HepG2 (cell line): ENCODE data around the gene TLL2. TPM values are rescaled to one million over a fixed set of nuclear protein-coding genes. Genes with fewer than 3 reads are reported as not detected.

ENCODE experiments used
- CEBPB ChIP-seq: IDR thresholded peaks from 2 replicates; pipeline ENCODE4 v1.6.1; 2011; ENCODE audit warnings: low read depth, low read length, improper control_type of control experiment, borderline replicate concordance
- ELF3 ChIP-seq: IDR thresholded peaks from 2 replicates; pipeline ENCODE4 v1.6.1; 2016; ENCODE audit warnings: missing genetic modification reagents, missing compliant biosample characterization
- EP300 ChIP-seq, 3 experiments: sonication (generic) in 1 of 3; formaldehyde crosslinking in 1 of 3; IDR thresholded peaks; 2 replicates each; pipeline versions ENCODE4 v1.5.1 to v1.6.1; 2011 to 2020; ENCODE audit warnings: low read depth in 2 of 3, low read length in 2 of 3, borderline replicate concordance in 1 of 3, improper control_type of control experiment in 1 of 3, mild to moderate bottlenecking in 1 of 3, missing genetic modification reagents in 1 of 3, moderate library complexity in 1 of 3
- JUNB ChIP-seq: sonication (generic); formaldehyde crosslinking; IDR thresholded peaks from 2 replicates; pipeline ENCODE4 v1.8.0; 2022; ENCODE audit warnings: missing genetic modification reagents, mild to moderate bottlenecking, borderline replicate concordance
- LCORL ChIP-seq, 2 experiments: fragments of 450-650 bp in 1 of 2; sonication (generic) in 1 of 2; formaldehyde crosslinking in 1 of 2; IDR thresholded peaks; 2 replicates each; pipeline versions ENCODE4 v1.5.0 to v1.6.1; 2017 to 2020; ENCODE audit warnings: antibody characterized with exemption in 1 of 2, missing genetic modification reagents in 1 of 2
- MBNL3 ChIP-seq: fragments of 250-450 bp; sonication (Bioruptor Pico); conservative IDR thresholded peaks from 2 replicates; pipeline ENCODE4 v1.8.0; 2022; ENCODE audit warnings: mild to moderate bottlenecking, inconsistent platforms
- MED1 ChIP-seq: sonication (generic); formaldehyde crosslinking; IDR thresholded peaks from 2 replicates; pipeline ENCODE4 v1.4.0; 2020; ENCODE audit warnings: missing genetic modification reagents
- MIER2 ChIP-seq: IDR thresholded peaks from 2 replicates; pipeline ENCODE4 v1.6.1; 2016; ENCODE audit warnings: missing biosample characterization, missing genetic modification reagents
- NR2F6 ChIP-seq, 2 experiments: IDR thresholded peaks; 2 replicates each; pipeline ENCODE4 v1.6.1; 2016; ENCODE audit warnings: antibody characterized with exemption in 1 of 2, mild to moderate bottlenecking in 1 of 2
- PAWR ChIP-seq: sonication (generic); formaldehyde crosslinking; IDR thresholded peaks from 2 replicates; pipeline ENCODE4 v1.4.0; 2020; ENCODE audit warnings: missing genetic modification reagents, mild to moderate bottlenecking, borderline replicate concordance
- PBX3 ChIP-seq: sonication (generic); formaldehyde crosslinking; IDR thresholded peaks from 2 replicates; pipeline ENCODE4 v1.8.1; 2023; ENCODE audit warnings: missing genetic modification reagents, inconsistent platforms, borderline replicate concordance
- PHF8 ChIP-seq: sonication (generic); formaldehyde crosslinking; IDR thresholded peaks from 2 replicates; pipeline ENCODE4 v1.5.0; 2020; ENCODE audit warnings: missing genetic modification reagents
- SOX13 ChIP-seq, 3 experiments: fragments of 450-650 bp in 1 of 3; sonication (generic) in 1 of 3; formaldehyde crosslinking in 1 of 3; IDR thresholded peaks in 2 of 3; conservative IDR thresholded peaks in 1 of 3; 2 replicates each; pipeline versions ENCODE4 v1.5.0 to v1.6.1; 2016 to 2020; ENCODE audit warnings: antibody characterized with exemption in 1 of 3, mild to moderate bottlenecking in 1 of 3, missing compliant biosample characterization in 1 of 3, missing genetic modification reagents in 1 of 3, moderate library complexity in 1 of 3
- SRSF1 ChIP-seq: fragments of 200-400 bp; formaldehyde crosslinking; optimal IDR thresholded peaks from 2 replicates; pipeline ENCODE3; 2017; ENCODE audit warnings: mild to moderate bottlenecking, low read depth, low read length, moderate library complexity
- TCF7 ChIP-seq: sonication (generic); IDR thresholded peaks from 2 replicates; pipeline ENCODE4 v1.6.1; 2016; ENCODE audit warnings: antibody characterized with exemption, low read depth
- TOE1 ChIP-seq: sonication (generic); formaldehyde crosslinking; IDR thresholded peaks from 2 replicates; pipeline ENCODE4 v1.4.0; 2020; ENCODE audit warnings: mild to moderate bottlenecking, missing genetic modification reagents
- USF2 ChIP-seq, 2 experiments: sonication (generic) in 1 of 2; formaldehyde crosslinking in 1 of 2; IDR thresholded peaks; 2 replicates each; pipeline versions ENCODE4 v1.5.1 to v1.6.1; 2011 to 2020; ENCODE audit warnings: borderline replicate concordance in 1 of 2, low read depth in 1 of 2, low read length in 1 of 2, mild to moderate bottlenecking in 1 of 2, missing genetic modification reagents in 1 of 2, moderate library complexity in 1 of 2
- ZFP37 ChIP-seq: sonication (generic); formaldehyde crosslinking; IDR thresholded peaks from 2 replicates; pipeline ENCODE4 v1.4.0; 2020; ENCODE audit warnings: missing genetic modification reagents, borderline replicate concordance
- ZFP41 ChIP-seq: sonication (generic); formaldehyde crosslinking; IDR thresholded peaks from 2 replicates; pipeline ENCODE4 v1.4.0; 2020; ENCODE audit warnings: mild to moderate bottlenecking, missing genetic modification reagents, borderline replicate concordance
- ZNF431 ChIP-seq: sonication (generic); formaldehyde crosslinking; IDR thresholded peaks from 2 replicates; pipeline ENCODE4 v1.9.0; 2022; ENCODE audit warnings: missing genetic modification reagents, low read depth, mild to moderate bottlenecking, borderline replicate concordance
- ZNF512B ChIP-seq: sonication (generic); formaldehyde crosslinking; IDR thresholded peaks from 2 replicates; pipeline ENCODE4 v1.5.1; 2020; ENCODE audit warnings: missing genetic modification reagents, mild to moderate bottlenecking, borderline replicate concordance
- ZNF614 ChIP-seq: IDR thresholded peaks from 2 replicates; pipeline ENCODE4 v1.6.1; 2018; ENCODE audit warnings: missing biosample characterization, missing genetic modification reagents, inconsistent platforms, borderline replicate concordance
- ZNF678 ChIP-seq: sonication (generic); formaldehyde crosslinking; IDR thresholded peaks from 2 replicates; pipeline ENCODE4 v1.4.0; 2020; ENCODE audit warnings: mild to moderate bottlenecking, missing genetic modification reagents
- polyA plus RNA-seq, 8 experiments: library from polyadenylated mRNA; depleted of rRNA in 3 of 8; stranded (reverse) in 7 of 8; unstranded in 1 of 8; fragments of >200 nt; fragmentation: Illumina TruSeq in 4 of 8; extraction: Trizol in 4 of 8; gene quantifications; 2 replicates each; pipeline versions ENCODE4 v1.2.1 to v1.2.3, GENCODE V29; 2011 to 2016; ENCODE audit warnings: low read depth in 4 of 8, missing spikeins in 1 of 8, mixed read lengths in 1 of 8; ENCODE audit not compliant: insufficient read depth in 1 of 8
- total RNA-seq, 5 experiments: library from RNA; depleted of rRNA; stranded (reverse); fragments of >200 nt; fragmentation: Illumina TruSeq; extraction: Trizol; gene quantifications; 2 replicates each; pipeline ENCODE4 v1.2.3, GENCODE V29; 2016; ENCODE audit warnings: low read depth in 1 of 5

TLL2 gene
- total and polyA plus RNA-seq, 2 of the 13 experiments (the other 11 are each of a cell fraction or from before 2014, with no cell fraction given): 0.09 TPM; not detected in 1

GRCh38 chr10:96500050-96500449 is 13.7 kb downstream of the TLL2 start (continued):
- no peak for TF ChIP-seq ELF3 (CRISPR knock-in tag)
- TF ChIP-seq LCORL (IDR thresholded peaks at IDR 0.05): no peak
- TF ChIP-seq LCORL (CRISPR knock-in tag; IDR thresholded peaks at IDR 0.05): 0 out of 2 replicates have a peak, but pooled peaks have one; percentile 29
- TF ChIP-seq TOE1 (CRISPR knock-in tag): no peak
- no peak for TF ChIP-seq ZNF614 (CRISPR knock-in tag)
- peak; percentile 36; the same call in 1 of the 2 replicates for TF ChIP-seq TCF7
- TF ChIP-seq SRSF1: no peak
- no peak for TF ChIP-seq MBNL3 (CRISPR knock-in tag)
- TF ChIP-seq ZNF512B: no peak
- TF ChIP-seq CEBPB: peak; percentile 65; the same call in 1 of the 2 replicates
- TF ChIP-seq ZNF431 (CRISPR knock-in tag): no peak
- TF ChIP-seq USF2 (IDR thresholded peaks at IDR 0.05; ENCODE audit: low read depth, low read length): no peak
- no peak for TF ChIP-seq USF2 (CRISPR knock-in tag; IDR thresholded peaks at IDR 0.05; ENCODE audit: borderline replicate concordance)
- no peak for TF ChIP-seq JUNB
- no peak for TF ChIP-seq MED1 (CRISPR knock-in tag)
- no peak for TF ChIP-seq ZNF678 (CRISPR knock-in tag)
- TF ChIP-seq ZFP41 (CRISPR knock-in tag): no peak
- TF ChIP-seq PAWR (CRISPR knock-in tag): no peak
- TF ChIP-seq NR2F6 (IDR thresholded peaks at IDR 0.05): peak; percentile 53; the same call in 1 of the 2 replicates
- TF ChIP-seq NR2F6 (CRISPR knock-in tag; IDR thresholded peaks at IDR 0.05): peak; percentile 59; the same call in 1 of the 2 replicates
- no peak for TF ChIP-seq ZFP37 (CRISPR knock-in tag)
- no peak for TF ChIP-seq PHF8
- TF ChIP-seq SOX13 (IDR thresholded peaks at IDR 0.05): no peak
- peak in 1 of 2 experiments; percentile 47; a peak in 1 of 4 replicates for TF ChIP-seq SOX13 (CRISPR knock-in tag; conservative IDR thresholded peaks at IDR 0.05 in 1 of 2, IDR thresholded peaks at IDR 0.05 in 1 of 2)
- TF ChIP-seq EP300 (IDR thresholded peaks at IDR 0.05; ENCODE audit: low read depth in 2 of 2, low read length in 2 of 2): peak in 1 of 2 experiments; percentile 36; a peak in 1 of 4 replicates
- no peak for TF ChIP-seq EP300 (CRISPR knock-in tag; IDR thresholded peaks at IDR 0.05; ENCODE audit: borderline replicate concordance)
- peak; percentile 41; the same call in 1 of the 2 replicates for TF ChIP-seq MIER2
- no peak for TF ChIP-seq PBX3
